Measurements from ENCODE around the gene TBATA.

GRCh38 chr10:70803775-70804420 lies 18.7 kb upstream of the TBATA start:
- TF ChIP-seq CTCF (optimal IDR thresholded peaks at IDR 0.05 in 1 of 3, IDR thresholded peaks at IDR 0.05 in 1 of 3, conservative IDR thresholded peaks at IDR 0.05 in 1 of 3; ENCODE audit: extremely low read depth in 1 of 3, insufficient read depth in 2 of 3, low read length in 3 of 3) (no peak), EZH2 (IDR thresholded peaks at IDR 0.05; ENCODE audit: low read length) (no peak)
